CD14-positive monocyte (primary cell): ENCODE data around the gene ZNF20. TPM values are rescaled to one million over a fixed set of nuclear protein-coding genes. Genes with fewer than 3 reads are reported as not detected.

Experiments used
- DNase-seq, 3 donors: peaks; one replicate each; pipeline ENCODE4 v3.0.0-alpha.2; 2011 to 2022
- H2AFZ ChIP-seq: 2 replicates; pipeline ENCODE4 v1.6.0; 2012; ENCODE audit warnings: mild to moderate bottlenecking, low read depth, low read length, inconsistent platforms; ENCODE audit not compliant: insufficient read depth, poor library complexity, severe bottlenecking
- H3K27ac ChIP-seq, 2 donors: 1 replicate in 1 of 2; 2 replicates in 1 of 2; pipeline ENCODE4 v1.5.1; 2012 to 2013; ENCODE audit warnings: low read length in 2 of 2, control low read depth in 1 of 2, inconsistent platforms in 1 of 2, low read depth in 1 of 2, mild to moderate bottlenecking in 1 of 2
- H3K27me3 ChIP-seq, 2 donors: one replicate each; pipeline versions ENCODE4 v1.6.0 to v1.6.1; 2011 to 2013; ENCODE audit warnings: low read length in 2 of 2; ENCODE audit not compliant: control insufficient read depth in 2 of 2, insufficient read depth in 2 of 2
- H3K36me3 ChIP-seq, 2 donors: replicated peaks in 1 of 2; 1 replicate in 1 of 2; 2 replicates in 1 of 2; pipeline versions ENCODE4 v1.5.1 to v1.6.1; 2012 to 2013; ENCODE audit warnings: low read length in 2 of 2, control low read depth in 1 of 2, inconsistent platforms in 1 of 2, mild to moderate bottlenecking in 1 of 2; ENCODE audit not compliant: insufficient read depth in 2 of 2, control insufficient read depth in 1 of 2
- H3K4me1 ChIP-seq, 2 donors: 1 replicate in 1 of 2; 2 replicates in 1 of 2; pipeline versions ENCODE4 v1.5.1 to v1.6.1; 2012 to 2013; ENCODE audit warnings: low read length in 2 of 2, control low read depth in 1 of 2, inconsistent platforms in 1 of 2, mild to moderate bottlenecking in 1 of 2, moderate library complexity in 1 of 2; ENCODE audit not compliant: insufficient read depth in 2 of 2, control insufficient read depth in 1 of 2
- H3K4me2 ChIP-seq: replicated peaks from 2 replicates; pipeline ENCODE3; 2012; ENCODE audit warnings: low read length, moderate library complexity, mild to moderate bottlenecking; ENCODE audit not compliant: poor library complexity, severe bottlenecking; ENCODE audit errors: extremely low read depth
- H3K4me3 ChIP-seq, 3 experiments: fragments of 200-600 bp in 1 of 3; sonication (generic) in 1 of 3; replicated peaks in 1 of 3; 1 replicate in 2 of 3; 2 replicates in 1 of 3; pipeline ENCODE4 v1.5.1; 2011 to 2013; ENCODE audit warnings: low read length in 3 of 3, mild to moderate bottlenecking in 3 of 3, control low read depth in 2 of 3, low read depth in 2 of 3, inconsistent platforms in 1 of 3, moderate library complexity in 1 of 3
- H3K79me2 ChIP-seq: 2 replicates; pipeline ENCODE4 v1.6.0; 2012; ENCODE audit warnings: mild to moderate bottlenecking, control low read depth, inconsistent platforms, low read length, moderate library complexity; ENCODE audit not compliant: insufficient read depth
- H3K9ac ChIP-seq: 2 replicates; pipeline ENCODE4 v1.6.0; 2017; ENCODE audit warnings: low read length, mild to moderate bottlenecking; ENCODE audit not compliant: insufficient read depth, poor library complexity, severe bottlenecking
- H3K9me3 ChIP-seq, 2 donors: replicated peaks in 1 of 2; 1 replicate in 1 of 2; 2 replicates in 1 of 2; pipeline versions ENCODE4 v1.5.1 to v1.6.1; 2012 to 2013; ENCODE audit warnings: low read length in 2 of 2, control low read depth in 1 of 2; ENCODE audit not compliant: control insufficient read depth in 1 of 2, insufficient read depth in 1 of 2
- H4K20me1 ChIP-seq: 2 replicates; pipeline ENCODE4 v1.6.0; 2012; ENCODE audit warnings: mild to moderate bottlenecking, low read length, control low read depth, moderate library complexity; ENCODE audit not compliant: insufficient read depth
- H3K27ac Mint-ChIP-seq, 7 donors: one replicate each; pipeline ENCODE4 v1.8.0; 2020; ENCODE audit warnings: mild to moderate bottlenecking in 7 of 7, mixed read lengths in 7 of 7, moderate library complexity in 6 of 7, inconsistent platforms in 2 of 7
- H3K27me3 Mint-ChIP-seq, 3 donors: one replicate each; pipeline ENCODE4 v1.8.0; 2021 to 2022; ENCODE audit warnings: low read depth in 3 of 3, mild to moderate bottlenecking in 3 of 3, mixed read lengths in 3 of 3, moderate library complexity in 3 of 3, inconsistent platforms in 1 of 3
- H3K36me3 Mint-ChIP-seq, 2 donors: one replicate each; pipeline ENCODE4 v1.8.0; 2020; ENCODE audit warnings: mixed read lengths in 2 of 2, inconsistent platforms in 1 of 2, mild to moderate bottlenecking in 1 of 2
- H3K4me1 Mint-ChIP-seq: one replicate; pipeline ENCODE4 v1.8.0; 2020; ENCODE audit warnings: mild to moderate bottlenecking, mixed read lengths
- H3K4me3 Mint-ChIP-seq, 2 donors: one replicate each; pipeline ENCODE4 v1.8.0; 2020; ENCODE audit warnings: mild to moderate bottlenecking in 2 of 2, mixed read lengths in 2 of 2, moderate library complexity in 1 of 2
- H3K9me3 Mint-ChIP-seq, 7 donors: one replicate each; pipeline ENCODE4 v1.8.0; 2020 to 2022; ENCODE audit warnings: mixed read lengths in 7 of 7, mild to moderate bottlenecking in 6 of 7, moderate library complexity in 6 of 7, inconsistent platforms in 2 of 7
- CTCF ChIP-seq: fragments of 200-600 bp; IDR thresholded peaks from one replicate; pipeline ENCODE4 v1.8.0; 2022; ENCODE audit warnings: antibody characterized with exemption, mild to moderate bottlenecking
- WGBS: methylation state at CpG from one replicate; pipeline ENCODE4 v1.1.5; 2013; ENCODE audit warnings: missing lambda C conversion rate; ENCODE audit not compliant: insufficient coverage; 5-methylcytosine and 5-hydroxymethylcytosine counted together
- intact Hi-C, 2 donors: fragments of 100-400 bp; cut with micrococcal nuclease; formaldehyde crosslinking; loops; one replicate each; pipeline versions ENCODE4 v1.15.0 to v1.15.1; 2023
- polyA plus RNA-seq, 3 donors: library from polyadenylated mRNA; depleted of rRNA in 1 of 3; unstranded in 2 of 3; stranded (reverse) in 1 of 3; fragments of 300-500 nt in 2 of 3; fragments of >200 nt in 1 of 3; fragmentation: Illumina TruSeq in 2 of 3; gene quantifications; 1 replicate in 2 of 3; 2 replicates in 1 of 3; pipeline ENCODE4 v1.2.3, GENCODE V29; 2012 to 2021

ZNF20 gene
- polyA plus RNA-seq, 3 donors = 0.86 to 2.6 (median 1.3) TPM

GRCh38 chr19:12137221-12137940, 2.8 kb downstream of the ZNF20 start:
- H3K36me3 ChIP-seq = peaks cover 38 to 48% of the 10 kb centered on the region in 2 donors
- H3K27ac Mint-ChIP-seq = no peak overlapping the region
- H3K79me2 ChIP-seq = peaks cover 16% of the 10 kb centered on the region
- peaks cover 36% of the 10 kb centered on the region for H3K4me1 Mint-ChIP-seq
- no peak overlapping the region for H2AFZ ChIP-seq
- no peak for TF ChIP-seq CTCF
- H3K4me3 Mint-ChIP-seq = peak overlapping the region in 1 of 2 donors; percentile 6
- WGBS = 72% methylated on average over 6 of the region's 7 CpGs
- peaks cover 23 to 25% of the 10 kb centered on the region in 2 donors for H3K4me1 ChIP-seq
- intact Hi-C loops = no loop called here
- H3K9me3 ChIP-seq = peaks cover 21 to 36% of the 10 kb centered on the region in 2 donors
- H3K27me3 Mint-ChIP-seq = peaks cover 0 to 3% (median 1%) of the 10 kb centered on the region in 3 donors
- H3K27ac ChIP-seq = no peak overlapping the region
- DNase-seq = peak in 1 of 3 donors; percentile 14
- no peak overlapping the region for H3K4me2 ChIP-seq
- H3K27me3 ChIP-seq = no peaks in the 10 kb centered on the region
- H4K20me1 ChIP-seq = peaks cover 5% of the 10 kb centered on the region
- no peak overlapping the region for H3K4me3 ChIP-seq
- H3K9ac ChIP-seq = no peak overlapping the region
- peaks cover 16 to 45% (median 37%) of the 10 kb centered on the region in 7 donors for H3K9me3 Mint-ChIP-seq
- peaks cover 41 to 48% of the 10 kb centered on the region in 2 donors for H3K36me3 Mint-ChIP-seq

- H3K4me1 ChIP-seq = no peaks in the 10 kb centered on the region
- WGBS = no CpG with 5 or more reads among the region's 3 CpGs
- no peak overlapping the region for H2AFZ ChIP-seq
- H3K27me3 ChIP-seq = no peaks in the 10 kb centered on the region
- H3K4me3 Mint-ChIP-seq = no peak overlapping the region
- peaks cover 5% of the 10 kb centered on the region for H4K20me1 ChIP-seq
- no peak overlapping the region for H3K27ac ChIP-seq
- H3K9me3 ChIP-seq = peaks cover 54 to 73% of the 10 kb centered on the region in 2 donors
- no peak for TF ChIP-seq CTCF
- peak overlapping the region in 1 of 3 experiments; percentile 18 for H3K4me3 ChIP-seq
- peaks cover 9% of the 10 kb centered on the region for H3K4me1 Mint-ChIP-seq
- H3K9ac ChIP-seq = no peak overlapping the region
- peaks cover 38 to 56% of the 10 kb centered on the region in 2 donors for H3K36me3 ChIP-seq
- no peak overlapping the region for H3K27ac Mint-ChIP-seq
- no peak for DNase-seq
- intact Hi-C loops = no loop called here
- no peak overlapping the region for H3K4me2 ChIP-seq
- peaks cover 3% of the 10 kb centered on the region for H3K79me2 ChIP-seq
- H3K9me3 Mint-ChIP-seq = peaks cover 38 to 87% (median 73%) of the 10 kb centered on the region in 7 donors
- H3K36me3 Mint-ChIP-seq = peaks cover 47 to 60% of the 10 kb centered on the region in 2 donors
- no peaks in the 10 kb centered on the region for H3K27me3 Mint-ChIP-seq
These were observed 7.1 kb downstream of the ZNF20 start for GRCh38 chr19:12133069-12133468.
